MM.1S (cell line): ENCODE data around the gene GSTM5.
"Not testable (repeated sequence)": the region's sequence is repeated elsewhere in the genome, so short reads cannot be mapped to it uniquely, and the experiment has no call there.

ENCODE experiments used
- DNase-seq: peaks from one replicate; pipeline ENCODE4 v3.0.0-alpha.2; 2015
- H2AFZ ChIP-seq: fragments of 300-600 bp; sonication (generic); 2 replicates; pipeline ENCODE4 v1.6.0; 2016; ENCODE audit warnings: antibody characterized with exemption, low read length
- H3F3A ChIP-seq: fragments of 300-600 bp; sonication (generic); 2 replicates; pipeline ENCODE4 v1.6.1; 2016; ENCODE audit warnings: mild to moderate bottlenecking, antibody characterized with exemption, low read length, moderate library complexity, mixed read lengths; ENCODE audit not compliant: insufficient read depth
- H3K27ac ChIP-seq: fragments of 300-600 bp; sonication (generic); 2 replicates; pipeline ENCODE4 v1.5.1; 2016; ENCODE audit warnings: mild to moderate bottlenecking, low read length
- H3K27me3 ChIP-seq: fragments of 300-600 bp; sonication (generic); replicated peaks from 2 replicates; pipeline ENCODE4 v1.6.0; 2016; ENCODE audit warnings: low read length; ENCODE audit not compliant: insufficient read depth
- H3K36me3 ChIP-seq: fragments of 300-600 bp; sonication (generic); replicated peaks from 2 replicates; pipeline ENCODE4 v1.6.1; 2016; ENCODE audit warnings: mild to moderate bottlenecking, low read length, mixed read lengths; ENCODE audit not compliant: insufficient read depth
- H3K4me1 ChIP-seq: fragments of 300-600 bp; sonication (generic); 2 replicates; pipeline ENCODE4 v1.6.1; 2016; ENCODE audit warnings: low read length, mixed read lengths
- H3K4me2 ChIP-seq: fragments of 300-600 bp; sonication (generic); 2 replicates; pipeline ENCODE4 v1.6.0; 2016; ENCODE audit warnings: low read depth, low read length
- H3K4me3 ChIP-seq: fragments of 300-600 bp; sonication (generic); 2 replicates; pipeline ENCODE4 v1.5.1; 2016; ENCODE audit warnings: low read length, mixed read lengths
- H3K79me2 ChIP-seq: fragments of 300-600 bp; sonication (generic); 2 replicates; pipeline ENCODE4 v1.6.1; 2016; ENCODE audit warnings: mixed run types, low read length, mixed read lengths
- H3K9ac ChIP-seq: fragments of 300-600 bp; sonication (generic); 2 replicates; pipeline ENCODE4 v1.6.1; 2016; ENCODE audit warnings: low read length, mixed read lengths
- H3K9me2 ChIP-seq: fragments of 300-600 bp; sonication (generic); replicated peaks from 2 replicates; pipeline ENCODE4 v1.6.1; 2016; ENCODE audit warnings: mild to moderate bottlenecking, low read length, mixed read lengths; ENCODE audit not compliant: insufficient read depth
- H3K9me3 ChIP-seq: fragments of 300-600 bp; sonication (generic); replicated peaks from 2 replicates; pipeline ENCODE4 v1.6.1; 2016; ENCODE audit warnings: mild to moderate bottlenecking, low read length, mixed read lengths; ENCODE audit not compliant: insufficient read depth
- H4K20me1 ChIP-seq: fragments of 300-600 bp; sonication (generic); 2 replicates; pipeline ENCODE4 v1.6.1; 2016; ENCODE audit warnings: mild to moderate bottlenecking, low read length, moderate library complexity, mixed read lengths; ENCODE audit not compliant: insufficient read depth
- EZH2 ChIP-seq: fragments of 300-600 bp; sonication (generic); optimal IDR thresholded peaks from 2 replicates; pipeline ENCODE3; 2017; ENCODE audit warnings: low read depth, mild to moderate bottlenecking, antibody characterized with exemption, low read length, mixed read lengths
- EZH2phosphoT487 ChIP-seq: fragments of 300-600 bp; sonication (generic); IDR thresholded peaks from 2 replicates; pipeline ENCODE4 v1.6.1; 2018; ENCODE audit warnings: antibody characterized with exemption, low read length
- TF ChIP-seq, protein P1 (sequence below): fragments of 300-600 bp; sonication (generic); IDR thresholded peaks from 2 replicates; pipeline ENCODE4 v1.5.1; 2016; ENCODE audit warnings: antibody characterized with exemption, low read length, mixed read lengths

The GSTM5 gene

DNA sequence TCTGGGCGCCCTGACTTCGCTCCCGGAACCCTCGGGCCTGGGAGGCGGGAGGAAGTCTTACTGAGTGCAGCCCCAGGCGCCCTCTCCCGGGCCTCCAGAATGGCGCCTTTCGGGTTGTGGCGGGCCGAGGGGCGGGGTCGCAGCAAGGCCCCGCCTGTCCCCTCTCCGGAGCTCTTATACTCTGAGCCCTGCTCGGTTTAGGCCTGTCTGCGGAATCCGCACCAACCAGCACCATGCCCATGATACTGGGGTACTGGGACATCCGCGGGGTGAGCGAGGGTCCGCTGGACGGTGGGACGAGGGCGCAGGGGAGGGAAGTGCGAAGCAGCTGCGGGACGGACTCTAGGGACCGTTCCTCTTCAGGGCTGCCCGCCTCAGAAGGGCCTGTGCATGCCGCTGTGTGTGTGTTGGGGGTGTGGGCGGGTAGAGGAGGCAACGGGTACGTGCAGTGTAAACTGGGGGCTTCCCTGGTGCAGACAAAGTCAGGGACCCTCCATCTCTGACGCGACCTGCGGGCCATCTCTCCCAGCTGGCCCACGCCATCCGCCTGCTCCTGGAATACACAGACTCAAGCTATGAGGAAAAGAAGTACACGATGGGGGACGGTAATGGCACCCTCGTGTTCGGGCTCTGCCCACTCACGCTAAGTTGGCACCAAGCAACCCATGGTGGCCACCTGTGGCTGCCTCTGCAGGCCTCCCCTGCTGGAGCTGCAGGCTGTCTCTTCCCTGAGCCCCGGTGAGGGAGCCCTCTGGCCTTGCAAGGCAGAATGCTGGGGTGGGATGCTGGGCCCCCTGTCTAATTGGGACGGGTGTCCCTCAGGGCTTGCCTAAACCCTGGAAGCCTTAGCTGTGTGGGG is 24.2 kb upstream of the GSTM5 start, which contains the start of gene GSTM1:
TSS of gene GSTM1 (plus strand) at position 177 of the 859 bp plus-strand sequence. CDS start at position 234, 57 bp downstream.
- no peaks in the 10 kb centered on the region for H4K20me1 ChIP-seq
- no peaks in the 10 kb centered on the region for H3K4me1 ChIP-seq
- no peak within 1 kb of the TSS for H3K27ac ChIP-seq
- no peaks in the 10 kb centered on the region for H3K36me3 ChIP-seq
- H3K4me3 ChIP-seq, result no peak within 1 kb of the TSS
- no peaks in the 10 kb centered on the region for H3K9me3 ChIP-seq
- DNase-seq, result no peak
- no peaks in the 10 kb centered on the region for H3K79me2 ChIP-seq
- TF ChIP-seq, protein P1, sequence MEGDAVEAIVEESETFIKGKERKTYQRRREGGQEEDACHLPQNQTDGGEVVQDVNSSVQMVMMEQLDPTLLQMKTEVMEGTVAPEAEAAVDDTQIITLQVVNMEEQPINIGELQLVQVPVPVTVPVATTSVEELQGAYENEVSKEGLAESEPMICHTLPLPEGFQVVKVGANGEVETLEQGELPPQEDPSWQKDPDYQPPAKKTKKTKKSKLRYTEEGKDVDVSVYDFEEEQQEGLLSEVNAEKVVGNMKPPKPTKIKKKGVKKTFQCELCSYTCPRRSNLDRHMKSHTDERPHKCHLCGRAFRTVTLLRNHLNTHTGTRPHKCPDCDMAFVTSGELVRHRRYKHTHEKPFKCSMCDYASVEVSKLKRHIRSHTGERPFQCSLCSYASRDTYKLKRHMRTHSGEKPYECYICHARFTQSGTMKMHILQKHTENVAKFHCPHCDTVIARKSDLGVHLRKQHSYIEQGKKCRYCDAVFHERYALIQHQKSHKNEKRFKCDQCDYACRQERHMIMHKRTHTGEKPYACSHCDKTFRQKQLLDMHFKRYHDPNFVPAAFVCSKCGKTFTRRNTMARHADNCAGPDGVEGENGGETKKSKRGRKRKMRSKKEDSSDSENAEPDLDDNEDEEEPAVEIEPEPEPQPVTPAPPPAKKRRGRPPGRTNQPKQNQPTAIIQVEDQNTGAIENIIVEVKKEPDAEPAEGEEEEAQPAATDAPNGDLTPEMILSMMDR, result no peak
- no peak for TF ChIP-seq EZH2
- no peak for TF ChIP-seq EZH2phosphoT487
- H3K9ac ChIP-seq, result no peak within 1 kb of the TSS
- H3K9me2 ChIP-seq, result no peaks in the 10 kb centered on the region
- no peaks in the 10 kb centered on the region for H3F3A ChIP-seq
- H2AFZ ChIP-seq, result no peak within 1 kb of the TSS
- no peaks in the 10 kb centered on the region for H3K27me3 ChIP-seq
- H3K4me2 ChIP-seq, result no peak within 1 kb of the TSS

DNA sequence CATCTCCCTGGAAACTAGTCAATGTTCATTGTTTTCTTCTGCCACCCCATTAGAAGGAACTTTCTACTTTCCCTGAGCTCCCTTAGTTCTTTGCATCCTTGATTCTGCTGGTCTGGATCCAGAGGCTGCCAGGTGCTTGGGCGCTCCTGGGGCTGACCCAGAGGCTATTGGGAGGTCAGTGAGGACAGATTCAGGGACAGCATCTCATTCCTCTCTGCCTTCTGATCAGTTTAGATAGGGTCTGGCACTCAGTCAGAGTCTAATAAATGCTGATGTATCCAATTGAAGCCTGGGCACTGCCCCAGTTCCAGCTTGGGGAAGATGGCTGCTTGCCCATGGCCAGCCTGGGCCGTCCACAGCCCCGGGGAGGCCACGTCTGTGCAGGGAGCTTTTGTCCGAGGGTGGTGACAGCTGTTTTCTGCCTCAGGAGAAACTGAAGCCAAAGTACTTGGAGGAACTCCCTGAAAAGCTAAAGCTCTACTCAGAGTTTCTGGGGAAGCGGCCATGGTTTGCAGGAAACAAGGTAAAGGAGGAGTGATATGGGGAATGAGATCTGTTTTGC is 22.1 kb upstream of the GSTM5 start:
- Histone ChIP-seq H3K79me2 (no peaks in the 10 kb centered on the region), H3K27ac (no peak overlapping the region), H3F3A (no peaks in the 10 kb centered on the region), H3K36me3 (no peaks in the 10 kb centered on the region), H3K4me2 (no peak overlapping the region), H3K9me2 (no peaks in the 10 kb centered on the region), H3K4me3 (no peak overlapping the region), H3K27me3 (no peaks in the 10 kb centered on the region), H3K9me3 (no peaks in the 10 kb centered on the region), H4K20me1 (no peaks in the 10 kb centered on the region), H2AFZ (no peak overlapping the region), H3K4me1 (no peaks in the 10 kb centered on the region), H3K9ac (no peak overlapping the region)
- no peak for DNase-seq
- TF ChIP-seq EZH2phosphoT487, result no peak
- no peak for TF ChIP-seq EZH2
- TF ChIP-seq, protein P1, result no peak

DNA sequence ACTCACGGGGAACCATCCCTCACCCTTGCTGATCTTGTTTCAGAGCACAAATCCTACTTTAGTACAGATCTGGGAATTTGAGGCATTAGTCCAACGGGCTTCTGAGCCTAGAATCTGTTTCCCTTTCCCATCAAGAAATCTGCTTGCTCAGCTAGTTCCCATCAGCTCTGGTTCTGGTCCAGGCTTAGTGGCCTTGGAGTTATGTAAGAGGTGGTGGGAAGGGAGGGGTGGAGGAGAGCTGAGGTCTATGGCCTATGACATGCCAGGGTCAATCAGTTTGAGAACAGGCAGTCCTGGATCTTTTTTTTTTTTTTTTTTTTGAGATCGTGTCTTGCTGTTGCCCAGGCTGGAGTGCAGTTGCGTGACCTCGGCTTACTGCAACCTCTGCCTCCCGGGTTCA is 20.3 kb upstream of the GSTM5 start:
- no peak for TF ChIP-seq EZH2phosphoT487
- no peak for TF ChIP-seq EZH2
- TF ChIP-seq, protein P1, result no peak
- Histone ChIP-seq H3K27ac (no peak overlapping the region), H3K4me3 (no peak overlapping the region), H3K36me3 (no peaks in the 10 kb centered on the region), H2AFZ (no peak overlapping the region), H3K9me2 (no peaks in the 10 kb centered on the region), H4K20me1 (no peaks in the 10 kb centered on the region), H3K4me1 (no peaks in the 10 kb centered on the region), H3K79me2 (no peaks in the 10 kb centered on the region), H3K9me3 (no peaks in the 10 kb centered on the region), H3K27me3 (no peaks in the 10 kb centered on the region), H3F3A (no peaks in the 10 kb centered on the region), H3K4me2 (no peak overlapping the region), H3K9ac (no peak overlapping the region)
- DNase-seq, result no peak

DNA sequence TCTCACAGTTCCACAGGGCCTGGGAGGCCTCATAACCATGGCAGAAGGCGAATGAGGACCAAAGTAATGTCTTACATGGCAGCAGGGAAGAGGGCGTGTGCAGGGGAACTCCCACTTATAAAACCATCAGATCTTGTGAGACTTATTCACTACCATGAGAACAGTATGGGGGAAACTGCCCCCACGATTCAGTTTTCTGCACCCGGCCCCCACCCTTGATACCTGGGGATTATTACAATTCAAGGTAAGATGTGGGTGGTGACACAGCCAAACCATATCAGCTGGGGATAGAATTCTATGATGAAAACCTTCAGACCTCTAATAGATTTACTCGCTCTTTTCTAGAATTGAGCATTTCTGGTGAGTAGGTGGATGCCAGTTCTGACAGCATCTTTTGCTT is 17.7 kb upstream of the GSTM5 start:
- not testable (repeated sequence) for H3K9me2 ChIP-seq, H3K27me3 ChIP-seq, H3K9me3 ChIP-seq, H3K27ac ChIP-seq, H3K36me3 ChIP-seq, H2AFZ ChIP-seq, H3K4me3 ChIP-seq, H3K4me2 ChIP-seq, H3K79me2 ChIP-seq, H4K20me1 ChIP-seq, DNase-seq, H3F3A ChIP-seq, H3K9ac ChIP-seq, H3K4me1 ChIP-seq

DNA sequence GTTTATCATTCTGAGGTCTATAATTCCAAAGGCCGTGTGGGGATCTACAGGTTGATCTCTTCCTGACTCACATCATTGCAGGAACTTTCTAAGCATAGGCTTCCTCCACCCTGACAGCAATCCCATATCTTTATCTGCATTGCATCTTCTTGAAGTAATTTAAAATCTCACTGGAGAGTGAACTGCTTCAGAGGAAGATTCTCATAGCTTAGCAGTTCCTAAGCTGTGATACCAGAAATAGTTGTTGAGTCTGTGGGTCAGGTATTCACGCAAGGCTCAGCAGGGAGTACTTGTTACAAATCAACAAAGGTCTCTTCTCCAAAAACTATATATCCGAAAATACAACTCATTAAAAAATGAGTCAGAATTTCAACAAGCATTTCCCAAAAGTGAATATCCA is 16.9 kb upstream of the GSTM5 start:
- not testable (repeated sequence) for H2AFZ ChIP-seq, H3K36me3 ChIP-seq, H3K9me2 ChIP-seq, H3K4me1 ChIP-seq, H3K27ac ChIP-seq, DNase-seq, H3K4me2 ChIP-seq, H3K27me3 ChIP-seq, H4K20me1 ChIP-seq, H3F3A ChIP-seq, H3K4me3 ChIP-seq, H3K79me2 ChIP-seq, H3K9ac ChIP-seq, H3K9me3 ChIP-seq
